WTC11 (cell line): ENCODE results near the gene ALKBH1. TPM values are rescaled to one million over a fixed set of nuclear protein-coding genes. Genes with fewer than 3 reads are reported as not detected.

ENCODE experiments used
- ATAC-seq: fragments of 200-7000 bp; cut with Tn5 transposase; 2 replicates; pipeline ENCODE4 v1.10.0; 2021; ENCODE audit warnings: mild to moderate bottlenecking, moderate library complexity
- CTCF ChIA-PET: fragments of 300-600 bp; sonication (Branson Sonifier 250); formaldehyde crosslinking; loops from one replicate; lab custom pipeline; 2021; ENCODE audit warnings: antibody characterized with exemption; lab: Charles Lee
- POLR2A ChIA-PET: fragments of 350-600 bp; sonication (Branson Sonifier 250); formaldehyde crosslinking; loops from one replicate; lab custom pipeline; 2021; ENCODE audit warnings: antibody characterized with exemption; lab: Charles Lee
- DNase-seq: peaks from one replicate; pipeline ENCODE4 v3.0.0; 2021; ENCODE audit warnings: low spot score
- H3K27ac Mint-ChIP-seq: 2 replicates; pipeline ENCODE4 v1.8.0; 2021; ENCODE audit warnings: mixed read lengths
- H3K27me3 Mint-ChIP-seq: 2 replicates; pipeline ENCODE4 v1.8.0; 2021; ENCODE audit warnings: low read depth, mild to moderate bottlenecking, moderate library complexity, mixed read lengths
- H3K36me3 Mint-ChIP-seq: 2 replicates; pipeline ENCODE4 v1.8.0; 2021; ENCODE audit warnings: mixed read lengths
- H3K4me1 Mint-ChIP-seq: 2 replicates; pipeline ENCODE4 v1.8.0; 2022; ENCODE audit warnings: mixed read lengths
- H3K4me3 Mint-ChIP-seq: 2 replicates; pipeline ENCODE4 v1.8.0; 2021; ENCODE audit warnings: mild to moderate bottlenecking, moderate library complexity, mixed read lengths
- H3K9me3 Mint-ChIP-seq: 2 replicates; pipeline ENCODE4 v1.8.0; 2021; ENCODE audit warnings: mixed read lengths
- ATF1 ChIP-seq: sonication (generic); formaldehyde crosslinking; IDR thresholded peaks from 2 replicates; pipeline ENCODE4 v1.8.1; 2023; ENCODE audit warnings: mild to moderate bottlenecking, moderate library complexity, missing genetic modification reagents
- CDX4 ChIP-seq: fragments of 250-450 bp; sonication (Bioruptor Pico); IDR thresholded peaks from 2 replicates; pipeline ENCODE4 v1.9.0; 2021; ENCODE audit warnings: moderate library complexity, mild to moderate bottlenecking, inconsistent platforms, borderline replicate concordance
- CREB1 ChIP-seq: sonication (generic); formaldehyde crosslinking; IDR thresholded peaks from 2 replicates; pipeline ENCODE4 v1.8.0; 2023; ENCODE audit warnings: mild to moderate bottlenecking, missing genetic modification reagents
- CREM ChIP-seq: sonication (generic); formaldehyde crosslinking; IDR thresholded peaks from 2 replicates; pipeline ENCODE4 v1.8.1; 2022; ENCODE audit warnings: mild to moderate bottlenecking, missing genetic modification reagents, moderate library complexity
- ETV6 ChIP-seq: sonication (generic); formaldehyde crosslinking; IDR thresholded peaks from 2 replicates; pipeline ENCODE4 v1.8.1; 2022; ENCODE audit warnings: mild to moderate bottlenecking, missing genetic modification reagents
- FOXP4 ChIP-seq: sonication (generic); formaldehyde crosslinking; IDR thresholded peaks from 2 replicates; pipeline ENCODE4 v1.8.0; 2022; ENCODE audit warnings: mild to moderate bottlenecking, missing genetic modification reagents
- GTF2I ChIP-seq: fragments of 250-450 bp; sonication (Bioruptor Pico); conservative IDR thresholded peaks from 2 replicates; pipeline ENCODE4 v1.4.0; 2021; ENCODE audit warnings: mild to moderate bottlenecking
- HMGA2 ChIP-seq: fragments of 250-450 bp; sonication (Bioruptor Pico); IDR thresholded peaks from 2 replicates; pipeline ENCODE4 v1.4.0; 2021; ENCODE audit warnings: mild to moderate bottlenecking, moderate library complexity
- KAT7 ChIP-seq: sonication (generic); formaldehyde crosslinking; IDR thresholded peaks from 2 replicates; pipeline ENCODE4 v1.8.1; 2023; ENCODE audit warnings: missing genetic modification reagents, mild to moderate bottlenecking, borderline replicate concordance
- NFE2L1 ChIP-seq: sonication (generic); formaldehyde crosslinking; IDR thresholded peaks from 2 replicates; pipeline ENCODE4 v1.8.1; 2023; ENCODE audit warnings: missing genetic modification reagents
- NFYB ChIP-seq: sonication (generic); formaldehyde crosslinking; conservative IDR thresholded peaks from 2 replicates; pipeline ENCODE4 v1.8.0; 2022; ENCODE audit warnings: low read depth, missing genetic modification reagents
- OVOL2 ChIP-seq: fragments of 250-450 bp; sonication (Bioruptor Pico); IDR thresholded peaks from 2 replicates; pipeline ENCODE4 v1.9.0; 2021; ENCODE audit warnings: mild to moderate bottlenecking, borderline replicate concordance
- SMAD3 ChIP-seq: sonication (generic); formaldehyde crosslinking; IDR thresholded peaks from 2 replicates; pipeline ENCODE4 v1.8.0; 2022; ENCODE audit warnings: missing genetic modification reagents, mild to moderate bottlenecking, borderline replicate concordance
- ZNF219 ChIP-seq: sonication (generic); formaldehyde crosslinking; IDR thresholded peaks from 2 replicates; pipeline ENCODE4 v1.8.0; 2023; ENCODE audit warnings: missing genetic modification reagents, mild to moderate bottlenecking, borderline replicate concordance
- ZNF232 ChIP-seq: sonication (generic); formaldehyde crosslinking; IDR thresholded peaks from 2 replicates; pipeline ENCODE4 v1.8.0; 2022; ENCODE audit warnings: mild to moderate bottlenecking, missing genetic modification reagents
- ZNF263 ChIP-seq: sonication (generic); formaldehyde crosslinking; IDR thresholded peaks from 2 replicates; pipeline ENCODE4 v1.8.1; 2022; ENCODE audit warnings: low read depth, mild to moderate bottlenecking, moderate library complexity, missing genetic modification reagents
- ZNF671 ChIP-seq: fragments of 250-450 bp; sonication (Bioruptor Pico); IDR thresholded peaks from 2 replicates; pipeline ENCODE4 v1.8.0; 2021; ENCODE audit warnings: mild to moderate bottlenecking
- ZSCAN18 ChIP-seq: fragments of 250-450 bp; sonication (Bioruptor Pico); IDR thresholded peaks from 2 replicates; pipeline ENCODE4 v2.1.2; 2022; ENCODE audit warnings: mild to moderate bottlenecking, moderate library complexity
- total RNA-seq: library from RNA; stranded (reverse); gene quantifications from 3 replicates; pipeline ENCODE4 v1.2.3, GENCODE V29; 2021
- TF ChIP-seq, protein P1 (sequence below): sonication (generic); formaldehyde crosslinking; conservative IDR thresholded peaks from 2 replicates; pipeline ENCODE4 v1.8.1; 2022; ENCODE audit warnings: mild to moderate bottlenecking, missing genetic modification reagents
- TF ChIP-seq, protein P2 (sequence below): sonication (generic); formaldehyde crosslinking; IDR thresholded peaks from 2 replicates; pipeline ENCODE4 v1.8.1; 2023; ENCODE audit warnings: mild to moderate bottlenecking, missing genetic modification reagents, borderline replicate concordance
- TF ChIP-seq, protein P3 (sequence below): sonication (generic); formaldehyde crosslinking; conservative IDR thresholded peaks from 2 replicates; pipeline ENCODE4 v1.8.1; 2023; ENCODE audit warnings: mild to moderate bottlenecking, low read depth, missing genetic modification reagents, moderate library complexity

ALKBH1 gene
- total RNA-seq, 1 experiment from 2014 or later: 18.8 TPM

- no peak for TF ChIP-seq SMAD3 (CRISPR knock-in tag)
- TF ChIP-seq ETV6 (CRISPR knock-in tag): no peak
- TF ChIP-seq, protein P1, sequence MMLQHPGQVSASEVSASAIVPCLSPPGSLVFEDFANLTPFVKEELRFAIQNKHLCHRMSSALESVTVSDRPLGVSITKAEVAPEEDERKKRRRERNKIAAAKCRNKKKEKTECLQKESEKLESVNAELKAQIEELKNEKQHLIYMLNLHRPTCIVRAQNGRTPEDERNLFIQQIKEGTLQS (CRISPR knock-in tag): no peak
- TF ChIP-seq OVOL2: no peak
- no peak for TF ChIP-seq NFYB (CRISPR knock-in tag)
- no peak for TF ChIP-seq CREB1 (CRISPR knock-in tag)
- TF ChIP-seq GTF2I (CRISPR knock-in tag): no peak
- TF ChIP-seq, all 79 proteins: peak for 0
- no peaks in the 10 kb centered on the region for H3K9me3 Mint-ChIP-seq
- no peak for ATAC-seq
- no peak for DNase-seq
- ChIA-PET POLR2A (no interaction called here), CTCF (no interaction called here)
- no peaks in the 10 kb centered on the region for H3K27me3 Mint-ChIP-seq
- H3K27ac Mint-ChIP-seq: no peak overlapping the region
- H3K4me3 Mint-ChIP-seq: no peak overlapping the region
- H3K36me3 Mint-ChIP-seq: peaks cover 82% of the 10 kb centered on the region
- no peaks in the 10 kb centered on the region for H3K4me1 Mint-ChIP-seq
These were observed 23.2 kb upstream of the ALKBH1 start for GRCh38 chr14:77730976-77731497.

DNA sequence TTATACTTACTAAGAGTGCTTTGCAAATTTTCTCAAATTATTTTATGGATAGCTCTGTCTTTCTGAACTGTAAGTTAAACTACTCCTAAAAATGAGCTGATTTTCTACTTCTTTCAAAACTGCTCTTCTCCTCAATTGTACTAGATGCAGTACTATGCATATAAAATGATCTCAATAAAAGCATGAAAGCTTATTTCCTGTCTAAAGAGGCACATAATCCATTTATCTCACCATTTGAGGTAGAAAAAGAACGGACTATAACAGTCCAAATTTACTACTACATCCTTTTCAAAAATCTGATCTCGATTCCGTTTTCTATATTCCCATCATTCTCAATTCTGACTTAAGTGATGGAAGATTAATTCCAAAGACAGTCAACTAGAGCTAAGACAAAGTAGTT, 14.5 kb upstream of the ALKBH1 start:
- Mint-ChIP-seq H3K27ac (0 out of 2 replicates have a peak overlapping the region, but pooled peaks have one; percentile 21), H3K36me3 (peaks cover 73% of the 10 kb centered on the region), H3K4me1 (no peaks in the 10 kb centered on the region), H3K9me3 (no peaks in the 10 kb centered on the region), H3K4me3 (no peak overlapping the region), H3K27me3 (no peaks in the 10 kb centered on the region)
- no peak for ATAC-seq
- TF ChIP-seq, protein P2, sequence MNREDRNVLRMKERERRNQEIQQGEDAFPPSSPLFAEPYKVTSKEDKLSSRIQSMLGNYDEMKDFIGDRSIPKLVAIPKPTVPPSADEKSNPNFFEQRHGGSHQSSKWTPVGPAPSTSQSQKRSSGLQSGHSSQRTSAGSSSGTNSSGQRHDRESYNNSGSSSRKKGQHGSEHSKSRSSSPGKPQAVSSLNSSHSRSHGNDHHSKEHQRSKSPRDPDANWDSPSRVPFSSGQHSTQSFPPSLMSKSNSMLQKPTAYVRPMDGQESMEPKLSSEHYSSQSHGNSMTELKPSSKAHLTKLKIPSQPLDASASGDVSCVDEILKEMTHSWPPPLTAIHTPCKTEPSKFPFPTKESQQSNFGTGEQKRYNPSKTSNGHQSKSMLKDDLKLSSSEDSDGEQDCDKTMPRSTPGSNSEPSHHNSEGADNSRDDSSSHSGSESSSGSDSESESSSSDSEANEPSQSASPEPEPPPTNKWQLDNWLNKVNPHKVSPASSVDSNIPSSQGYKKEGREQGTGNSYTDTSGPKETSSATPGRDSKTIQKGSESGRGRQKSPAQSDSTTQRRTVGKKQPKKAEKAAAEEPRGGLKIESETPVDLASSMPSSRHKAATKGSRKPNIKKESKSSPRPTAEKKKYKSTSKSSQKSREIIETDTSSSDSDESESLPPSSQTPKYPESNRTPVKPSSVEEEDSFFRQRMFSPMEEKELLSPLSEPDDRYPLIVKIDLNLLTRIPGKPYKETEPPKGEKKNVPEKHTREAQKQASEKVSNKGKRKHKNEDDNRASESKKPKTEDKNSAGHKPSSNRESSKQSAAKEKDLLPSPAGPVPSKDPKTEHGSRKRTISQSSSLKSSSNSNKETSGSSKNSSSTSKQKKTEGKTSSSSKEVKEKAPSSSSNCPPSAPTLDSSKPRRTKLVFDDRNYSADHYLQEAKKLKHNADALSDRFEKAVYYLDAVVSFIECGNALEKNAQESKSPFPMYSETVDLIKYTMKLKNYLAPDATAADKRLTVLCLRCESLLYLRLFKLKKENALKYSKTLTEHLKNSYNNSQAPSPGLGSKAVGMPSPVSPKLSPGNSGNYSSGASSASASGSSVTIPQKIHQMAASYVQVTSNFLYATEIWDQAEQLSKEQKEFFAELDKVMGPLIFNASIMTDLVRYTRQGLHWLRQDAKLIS (CRISPR knock-in tag): no peak
- no peak for TF ChIP-seq KAT7 (CRISPR knock-in tag)
- TF ChIP-seq ZNF671 (CRISPR knock-in tag): no peak
- TF ChIP-seq SMAD3 (CRISPR knock-in tag): no peak
- no peak for TF ChIP-seq CDX4 (CRISPR knock-in tag)
- TF ChIP-seq ZSCAN18 (CRISPR knock-in tag): no peak
- no peak for TF ChIP-seq ZNF263
- TF ChIP-seq ZNF219: no peak
- TF ChIP-seq FOXP4 (CRISPR knock-in tag): no peak
- TF ChIP-seq ATF1 (CRISPR knock-in tag): no peak
- TF ChIP-seq OVOL2: no peak
- no peak for TF ChIP-seq HMGA2 (CRISPR knock-in tag)
- TF ChIP-seq ZNF232 (CRISPR knock-in tag): no peak
- TF ChIP-seq, protein P3, sequence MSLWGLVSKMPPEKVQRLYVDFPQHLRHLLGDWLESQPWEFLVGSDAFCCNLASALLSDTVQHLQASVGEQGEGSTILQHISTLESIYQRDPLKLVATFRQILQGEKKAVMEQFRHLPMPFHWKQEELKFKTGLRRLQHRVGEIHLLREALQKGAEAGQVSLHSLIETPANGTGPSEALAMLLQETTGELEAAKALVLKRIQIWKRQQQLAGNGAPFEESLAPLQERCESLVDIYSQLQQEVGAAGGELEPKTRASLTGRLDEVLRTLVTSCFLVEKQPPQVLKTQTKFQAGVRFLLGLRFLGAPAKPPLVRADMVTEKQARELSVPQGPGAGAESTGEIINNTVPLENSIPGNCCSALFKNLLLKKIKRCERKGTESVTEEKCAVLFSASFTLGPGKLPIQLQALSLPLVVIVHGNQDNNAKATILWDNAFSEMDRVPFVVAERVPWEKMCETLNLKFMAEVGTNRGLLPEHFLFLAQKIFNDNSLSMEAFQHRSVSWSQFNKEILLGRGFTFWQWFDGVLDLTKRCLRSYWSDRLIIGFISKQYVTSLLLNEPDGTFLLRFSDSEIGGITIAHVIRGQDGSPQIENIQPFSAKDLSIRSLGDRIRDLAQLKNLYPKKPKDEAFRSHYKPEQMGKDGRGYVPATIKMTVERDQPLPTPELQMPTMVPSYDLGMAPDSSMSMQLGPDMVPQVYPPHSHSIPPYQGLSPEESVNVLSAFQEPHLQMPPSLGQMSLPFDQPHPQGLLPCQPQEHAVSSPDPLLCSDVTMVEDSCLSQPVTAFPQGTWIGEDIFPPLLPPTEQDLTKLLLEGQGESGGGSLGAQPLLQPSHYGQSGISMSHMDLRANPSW (CRISPR knock-in tag): no peak
- no peak for TF ChIP-seq NFE2L1 (CRISPR knock-in tag)
- no peak for TF ChIP-seq CREM (CRISPR knock-in tag)
- CTCF ChIA-PET: no interaction called here
- no peak for DNase-seq
- POLR2A ChIA-PET: no interaction called here
